Panc1 (cell line): ENCODE results near the gene ASPA. TPM values are rescaled to one million over a fixed set of nuclear protein-coding genes. Genes with fewer than 3 reads are reported as not detected.

Source experiments
- ATAC-seq: fragments of 200-7000 bp; cut with Tn5 transposase; 2 replicates; pipeline ENCODE4 v1.9.1; 2020; ENCODE audit warnings: mild to moderate bottlenecking, moderate library complexity
- BruUV-seq: library from RNA; stranded (reverse); fragments of 400-500 nt; replicated peaks from 2 replicates; lab custom pipeline; 2021; lab: Mats Ljungman, UMichigan
- CTCF ChIA-PET: fragments of 300-600 bp; sonication (Branson Sonifier 250); formaldehyde crosslinking; loops from one replicate; lab custom pipeline; 2022; ENCODE audit warnings: antibody characterized with exemption; lab: Charles Lee
- POLR2A ChIA-PET: fragments of 300-600 bp; sonication (Branson Sonifier 250); formaldehyde crosslinking; loops from one replicate; lab custom pipeline; 2022; ENCODE audit warnings: antibody characterized with exemption; lab: Charles Lee
- DNase-seq: peaks from one replicate; pipeline ENCODE4 v3.0.0-alpha.2; 2010; ENCODE audit warnings: low read depth, low spot score
- H3K27ac ChIP-seq: 2 replicates; pipeline ENCODE4 v1.5.1; 2011; ENCODE audit warnings: mild to moderate bottlenecking, low read length, inconsistent platforms
- H3K27me3 ChIP-seq: fragments of 200-500 bp; sonication (Bioruptor generic); 2 replicates; pipeline ENCODE4 v1.6.0; 2014; ENCODE audit warnings: low read length, inconsistent platforms; ENCODE audit not compliant: control insufficient read depth, insufficient read depth
- H3K36me3 ChIP-seq: fragments of 200-500 bp; sonication (Bioruptor generic); 2 replicates; pipeline ENCODE4 v1.5.1; 2014; ENCODE audit warnings: inconsistent platforms, mild to moderate bottlenecking, low read length, moderate library complexity; ENCODE audit not compliant: control insufficient read depth, insufficient read depth
- H3K4me1 ChIP-seq: 2 replicates; pipeline ENCODE4 v1.5.1; 2011; ENCODE audit warnings: inconsistent platforms, mild to moderate bottlenecking, low read length, moderate library complexity; ENCODE audit not compliant: control insufficient read depth, insufficient read depth
- H3K4me3 ChIP-seq, 2 experiments: 2 replicates each; pipeline ENCODE4 v1.5.1; 2011 to 2012; ENCODE audit warnings: low read depth in 2 of 2, low read length in 2 of 2, mild to moderate bottlenecking in 2 of 2, inconsistent platforms in 1 of 2, moderate library complexity in 1 of 2
- H3K9me3 ChIP-seq: fragments of 200-500 bp; sonication (Bioruptor generic); 2 replicates; pipeline ENCODE4 v1.5.1; 2014; ENCODE audit warnings: low read depth, mild to moderate bottlenecking, inconsistent platforms, low read length, moderate library complexity; ENCODE audit not compliant: control insufficient read depth, insufficient read depth
- CTCF ChIP-seq: fragments of 450-650 bp; IDR thresholded peaks from 2 replicates; pipeline ENCODE4 v1.5.1; 2017; ENCODE audit warnings: mild to moderate bottlenecking
- POLR2AphosphoS5 ChIP-seq: IDR thresholded peaks from 2 replicates; pipeline ENCODE4 v1.6.1; 2012; ENCODE audit warnings: mild to moderate bottlenecking, low read depth, low read length, moderate library complexity
- SIN3A ChIP-seq: IDR thresholded peaks from 2 replicates; pipeline ENCODE4 v1.6.1; 2012; ENCODE audit warnings: low read depth, mild to moderate bottlenecking, low read length, moderate library complexity, borderline replicate concordance; ENCODE audit not compliant: insufficient read depth
- TCF7L2 ChIP-seq: IDR thresholded peaks from 2 replicates; pipeline ENCODE4 v1.6.1; 2011; ENCODE audit warnings: mild to moderate bottlenecking, low read depth, low read length, inconsistent platforms
- in situ Hi-C: cut with HindIII; loops from 2 replicates; pipeline ENCODE4 v1.10.0; 2016; ENCODE audit warnings: low sequenced_read_pairs, low pct_unique_long_range_greater_than_20kb
- intact Hi-C: fragments of 100-400 bp; cut with micrococcal nuclease; formaldehyde crosslinking; loops from one replicate; pipeline ENCODE4 v1.10.0; 2022; ENCODE audit not compliant: unreplicated experiment
- total RNA-seq: library from RNA; stranded (reverse); gene quantifications from one replicate; pipeline ENCODE4 v1.2.1, GENCODE V29; 2021; ENCODE audit not compliant: unreplicated experiment
- TF ChIP-seq, protein P1 (sequence below), 2 experiments: IDR thresholded peaks; 2 replicates each; pipeline ENCODE4 v1.6.1; 2011 to 2012; ENCODE audit warnings: low read depth in 2 of 2, control low read depth in 1 of 2, low read length in 1 of 2, mild to moderate bottlenecking in 1 of 2, moderate library complexity in 1 of 2; ENCODE audit not compliant: insufficient read depth in 1 of 2

Gene ASPA
- total RNA-seq, 1 experiment from 2014 or later: not detected

DNA sequence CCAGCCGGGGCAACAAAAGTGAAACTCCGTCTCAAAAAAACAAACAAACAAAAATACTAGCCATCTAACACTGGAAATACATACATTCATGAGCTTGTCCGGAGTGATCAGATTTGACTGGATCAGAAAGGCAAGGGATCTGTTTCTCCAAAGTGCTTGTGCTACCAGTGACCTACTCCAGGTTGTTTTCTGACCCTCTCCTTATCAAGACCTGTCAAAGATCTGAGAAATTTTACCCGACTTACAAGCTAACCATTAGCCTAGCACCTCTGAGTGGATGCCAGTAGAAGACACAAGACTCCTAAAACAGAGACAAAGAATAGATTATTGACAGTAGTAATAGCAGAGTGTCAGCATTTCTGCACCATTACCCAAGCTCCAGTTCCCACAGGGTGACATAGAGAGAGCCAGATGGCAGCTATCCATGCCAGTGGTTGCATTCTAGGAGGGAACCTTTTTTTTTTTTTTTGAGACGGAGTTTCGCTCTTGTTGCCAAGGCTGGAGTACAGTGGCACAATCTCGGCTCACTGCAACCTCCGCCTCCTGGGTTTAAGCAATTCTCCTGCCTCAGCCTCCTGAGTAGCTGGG is 9.8 kb downstream of the ASPA start:
- in situ Hi-C loops: no loop called here
- Histone ChIP-seq H3K36me3 (no peaks in the 10 kb centered on the region), H3K4me3 (no peak overlapping the region), H3K4me1 (no peaks in the 10 kb centered on the region), H3K27me3 (peaks cover 2% of the 10 kb centered on the region), H3K9me3 (no peaks in the 10 kb centered on the region), H3K27ac (no peak overlapping the region)
- no TSS peak for BruUV-seq
- ATAC-seq: no peak
- TF ChIP-seq, protein P1, sequence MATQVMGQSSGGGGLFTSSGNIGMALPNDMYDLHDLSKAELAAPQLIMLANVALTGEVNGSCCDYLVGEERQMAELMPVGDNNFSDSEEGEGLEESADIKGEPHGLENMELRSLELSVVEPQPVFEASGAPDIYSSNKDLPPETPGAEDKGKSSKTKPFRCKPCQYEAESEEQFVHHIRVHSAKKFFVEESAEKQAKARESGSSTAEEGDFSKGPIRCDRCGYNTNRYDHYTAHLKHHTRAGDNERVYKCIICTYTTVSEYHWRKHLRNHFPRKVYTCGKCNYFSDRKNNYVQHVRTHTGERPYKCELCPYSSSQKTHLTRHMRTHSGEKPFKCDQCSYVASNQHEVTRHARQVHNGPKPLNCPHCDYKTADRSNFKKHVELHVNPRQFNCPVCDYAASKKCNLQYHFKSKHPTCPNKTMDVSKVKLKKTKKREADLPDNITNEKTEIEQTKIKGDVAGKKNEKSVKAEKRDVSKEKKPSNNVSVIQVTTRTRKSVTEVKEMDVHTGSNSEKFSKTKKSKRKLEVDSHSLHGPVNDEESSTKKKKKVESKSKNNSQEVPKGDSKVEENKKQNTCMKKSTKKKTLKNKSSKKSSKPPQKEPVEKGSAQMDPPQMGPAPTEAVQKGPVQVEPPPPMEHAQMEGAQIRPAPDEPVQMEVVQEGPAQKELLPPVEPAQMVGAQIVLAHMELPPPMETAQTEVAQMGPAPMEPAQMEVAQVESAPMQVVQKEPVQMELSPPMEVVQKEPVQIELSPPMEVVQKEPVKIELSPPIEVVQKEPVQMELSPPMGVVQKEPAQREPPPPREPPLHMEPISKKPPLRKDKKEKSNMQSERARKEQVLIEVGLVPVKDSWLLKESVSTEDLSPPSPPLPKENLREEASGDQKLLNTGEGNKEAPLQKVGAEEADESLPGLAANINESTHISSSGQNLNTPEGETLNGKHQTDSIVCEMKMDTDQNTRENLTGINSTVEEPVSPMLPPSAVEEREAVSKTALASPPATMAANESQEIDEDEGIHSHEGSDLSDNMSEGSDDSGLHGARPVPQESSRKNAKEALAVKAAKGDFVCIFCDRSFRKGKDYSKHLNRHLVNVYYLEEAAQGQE (IDR thresholded peaks at IDR 0.05; ENCODE audit: insufficient read depth in 1 of 2, low read depth in 2 of 2, low read length in 1 of 2): no peak
- TF ChIP-seq TCF7L2 (no peak), SIN3A (no peak), CTCF (no peak)
- intact Hi-C loops: no loop called here
- no peak for DNase-seq
- CTCF ChIA-PET: no interaction called here
- POLR2A ChIA-PET: no interaction called here

GRCh38 chr17:3497101-3497500 is 21.3 kb downstream of the ASPA start:
- no peak for ATAC-seq
- no peak overlapping the region for H3K4me3 ChIP-seq
- H3K36me3 ChIP-seq: no peaks in the 10 kb centered on the region
- no peak overlapping the region for H3K27ac ChIP-seq
- no peaks in the 10 kb centered on the region for H3K4me1 ChIP-seq
- intact Hi-C loops: no loop called here
- ChIA-PET POLR2A (no interaction called here), CTCF (no interaction called here)
- in situ Hi-C loops: no loop called here
- no peaks in the 10 kb centered on the region for H3K27me3 ChIP-seq
- BruUV-seq: no TSS peak
- no peak for TF ChIP-seq SIN3A
- no peak for TF ChIP-seq POLR2AphosphoS5
- no peak for TF ChIP-seq CTCF
- TF ChIP-seq, protein P1 (IDR thresholded peaks at IDR 0.05; ENCODE audit: insufficient read depth in 1 of 2, low read depth in 2 of 2, low read length in 1 of 2): no peak
- TF ChIP-seq TCF7L2: no peak
- no peaks in the 10 kb centered on the region for H3K9me3 ChIP-seq
- DNase-seq: no peak
